Epidermal melanocyte (primary cell): ENCODE results near the gene ABCC8.

Source experiments
- DNase-seq: peaks from one replicate; pipeline ENCODE4 v3.0.0; 2011; ENCODE audit warnings: low spot score; ENCODE audit not compliant: insufficient read length

ABCC8 gene

GRCh38 chr11:17476317-17477083, at the start of gene ABCC8:
ABCC8 (minus strand) TSS chr11:17476845; CDS start chr11:17476776, 69 bp downstream.
- DNase-seq = no peak

- DNase-seq = no peak
These were observed 49.7 kb upstream of the ABCC8 start for GRCh38 chr11:17526326-17526725.

- no peak for DNase-seq
These were observed 48.9 kb upstream of the ABCC8 start for GRCh38 chr11:17525570-17525969.

- DNase-seq = no peak
These were observed 47.6 kb upstream of the ABCC8 start for GRCh38 chr11:17524221-17524620.

GRCh38 chr11:17522655-17523054, 46.0 kb upstream of the ABCC8 start:
- DNase-seq = no peak

- DNase-seq = no peak
These were observed 44.7 kb upstream of the ABCC8 start for GRCh38 chr11:17521106-17521900.

GRCh38 chr11:17519061-17519885, 42.6 kb upstream of the ABCC8 start:
- DNase-seq = no peak

- no peak for DNase-seq
These were observed 41.7 kb upstream of the ABCC8 start for GRCh38 chr11:17518366-17518765.

GRCh38 chr11:17517186-17517585, 40.5 kb upstream of the ABCC8 start:
- DNase-seq = no peak

- no peak for DNase-seq
These were observed 40.0 kb upstream of the ABCC8 start for GRCh38 chr11:17516551-17517150.

- DNase-seq = no peak
These were observed 39.0 kb upstream of the ABCC8 start for GRCh38 chr11:17515443-17516176.

GRCh38 chr11:17514476-17514875, 37.8 kb upstream of the ABCC8 start:
- no peak for DNase-seq

GRCh38 chr11:17513853-17514252, 37.2 kb upstream of the ABCC8 start:
- DNase-seq = no peak

- no peak for DNase-seq
These were observed 35.5 kb upstream of the ABCC8 start for GRCh38 chr11:17512101-17512500.

GRCh38 chr11:17511571-17511970, 34.9 kb upstream of the ABCC8 start:
- no peak for DNase-seq

GRCh38 chr11:17510507-17511206, 34.0 kb upstream of the ABCC8 start:
- no peak for DNase-seq

GRCh38 chr11:17508791-17509190, 32.1 kb upstream of the ABCC8 start:
- DNase-seq = no peak

- DNase-seq = no peak
These were observed 31.7 kb upstream of the ABCC8 start for GRCh38 chr11:17508306-17508705.

GRCh38 chr11:17507773-17508172, 31.1 kb upstream of the ABCC8 start:
- no peak for DNase-seq

GRCh38 chr11:17506942-17507341, 30.3 kb upstream of the ABCC8 start:
- no peak for DNase-seq
